Endothelial cell of umbilical vein (primary cell): ENCODE data around the gene ATRNL1. TPM values are rescaled to one million over a fixed set of nuclear protein-coding genes. Genes with fewer than 3 reads are reported as not detected.

Experiments
- BruUV-seq: library from RNA; stranded (reverse); fragments of 400-500 nt; replicated peaks from 2 replicates; lab custom pipeline; 2021; lab: Mats Ljungman, UMichigan
- CTCF ChIA-PET: fragments of 300-600, 350-600 bp; sonication (Branson Sonifier 250); formaldehyde crosslinking; loops from one replicate; lab custom pipeline; 2021; ENCODE audit warnings: antibody characterized with exemption, inconsistent platforms; lab: Charles Lee
- POLR2A ChIA-PET: fragments of 300-600, 350-600 bp; sonication (Branson Sonifier 250); formaldehyde crosslinking; loops from one replicate; lab custom pipeline; 2021; ENCODE audit warnings: antibody characterized with exemption, inconsistent platforms; lab: Charles Lee
- DNase-seq: peaks from one replicate; pipeline ENCODE4 v3.0.0-alpha.2; 2011; ENCODE audit warnings: low read depth, low spot score
- FAIRE-seq: peaks from 2 replicates; lab custom pipeline; 2011; peaks lifted over from hg19 to GRCh38; lab: Jason Lieb, UNC
- H2AFZ ChIP-seq: 2 replicates; pipeline ENCODE4 v1.6.0; 2012; ENCODE audit warnings: low read depth, low read length, control low read depth, inconsistent platforms
- H3K27ac ChIP-seq: 2 replicates; pipeline ENCODE4 v1.5.1; 2011; ENCODE audit warnings: low read depth, mild to moderate bottlenecking, control low read depth, low read length, moderate library complexity; ENCODE audit not compliant: insufficient read depth
- H3K27me3 ChIP-seq, 2 experiments: 2 replicates each; pipeline versions ENCODE4 v1.6.0 to v1.6.1; 2011; ENCODE audit warnings: low read length in 2 of 2, mixed read lengths in 1 of 2; ENCODE audit not compliant: control insufficient read depth in 2 of 2, insufficient read depth in 2 of 2
- H3K36me3 ChIP-seq, 2 experiments: 2 replicates in 1 of 2; 3 replicates in 1 of 2; pipeline ENCODE4 v1.5.1; 2011; ENCODE audit warnings: low read length in 2 of 2, mild to moderate bottlenecking in 1 of 2, moderate library complexity in 1 of 2; ENCODE audit not compliant: control insufficient read depth in 2 of 2, insufficient read depth in 2 of 2; ENCODE audit errors: extremely low read depth in 1 of 2
- H3K4me1 ChIP-seq: 3 replicates; pipeline ENCODE4 v1.5.1; 2011; ENCODE audit warnings: mild to moderate bottlenecking, low read length; ENCODE audit not compliant: control insufficient read depth, insufficient read depth; ENCODE audit errors: extremely low read depth
- H3K4me2 ChIP-seq: 2 replicates; pipeline ENCODE4 v1.6.1; 2011; ENCODE audit warnings: low read length, control low read depth, mixed read lengths; ENCODE audit not compliant: insufficient read depth
- H3K4me3 ChIP-seq, 3 experiments: fragments of 200-600 bp in 1 of 3; sonication (generic), shearing (Covaris generic) in 1 of 3; replicated peaks in 1 of 3; 2 replicates each; pipeline ENCODE4 v1.5.1; 2011 to 2016; ENCODE audit warnings: control low read depth in 3 of 3, low read length in 3 of 3, mild to moderate bottlenecking in 2 of 3, inconsistent platforms in 1 of 3, low read depth in 1 of 3, moderate library complexity in 1 of 3; ENCODE audit not compliant: insufficient read depth in 1 of 3
- H3K79me2 ChIP-seq: 2 replicates; pipeline ENCODE4 v1.6.0; 2012; ENCODE audit warnings: low read length, inconsistent platforms; ENCODE audit not compliant: control insufficient read depth, insufficient read depth
- H3K9ac ChIP-seq: replicated peaks from 2 replicates; pipeline ENCODE3; 2011; ENCODE audit warnings: low read length, control low read depth; ENCODE audit not compliant: insufficient read depth; ENCODE audit errors: extremely low read depth
- H3K9me1 ChIP-seq: replicated peaks from 3 replicates; pipeline ENCODE4 v1.6.0; 2011; ENCODE audit warnings: mild to moderate bottlenecking, low read length; ENCODE audit not compliant: control insufficient read depth, insufficient read depth; ENCODE audit errors: extremely low read depth
- H3K9me3 ChIP-seq: replicated peaks from 2 replicates; pipeline ENCODE4 v1.5.1; 2012; ENCODE audit warnings: low read length, inconsistent platforms; ENCODE audit not compliant: control insufficient read depth, insufficient read depth
- H4K20me1 ChIP-seq: replicated peaks from 2 replicates; pipeline ENCODE3; 2011; ENCODE audit warnings: mild to moderate bottlenecking, low read length; ENCODE audit not compliant: control insufficient read depth, insufficient read depth; ENCODE audit errors: extremely low read depth
- CTCF ChIP-seq, 2 donors: IDR thresholded peaks; 1 replicate in 1 of 2; 2 replicates in 1 of 2; pipeline ENCODE4 v1.5.1; 2011; ENCODE audit warnings: low read length in 2 of 2, mild to moderate bottlenecking in 2 of 2, moderate library complexity in 2 of 2, control low read depth in 1 of 2, inconsistent platforms in 1 of 2, low read depth in 1 of 2; ENCODE audit not compliant: insufficient read depth in 1 of 2; ENCODE audit errors: extremely low read depth in 1 of 2
- EZH2 ChIP-seq: IDR thresholded peaks from 2 replicates; pipeline ENCODE4 v1.6.1; 2012; ENCODE audit warnings: borderline replicate concordance, low read depth, mild to moderate bottlenecking, moderate library complexity, low read length, inconsistent platforms; ENCODE audit not compliant: severe bottlenecking
- FOS ChIP-seq: IDR thresholded peaks from 2 replicates; pipeline ENCODE4 v1.6.1; 2011; ENCODE audit warnings: mild to moderate bottlenecking, low read length, moderate library complexity, borderline replicate concordance; ENCODE audit not compliant: insufficient read depth
- GATA2 ChIP-seq: IDR thresholded peaks from 2 replicates; pipeline ENCODE4 v1.7.0; 2011; ENCODE audit warnings: low read depth, mild to moderate bottlenecking, moderate library complexity, mixed read lengths, low read length; ENCODE audit not compliant: insufficient read length, insufficient read depth
- JUN ChIP-seq: IDR thresholded peaks from 2 replicates; pipeline ENCODE4 v1.6.1; 2011; ENCODE audit warnings: borderline replicate concordance, low read depth; ENCODE audit not compliant: insufficient read length, insufficient read depth
- MAX ChIP-seq: IDR thresholded peaks from 2 replicates; pipeline ENCODE4 v1.6.1; 2011; ENCODE audit not compliant: insufficient read depth, insufficient read length
- MYC ChIP-seq: IDR thresholded peaks from one replicate; pipeline ENCODE4 v1.6.1; 2011; ENCODE audit warnings: mild to moderate bottlenecking, low read depth, low read length
- POLR2A ChIP-seq: IDR thresholded peaks from 2 replicates; pipeline ENCODE4 v1.6.1; 2012; ENCODE audit warnings: low read depth, mild to moderate bottlenecking, control low read depth, low read length
- POLR2AphosphoS5 ChIP-seq: IDR thresholded peaks from 2 replicates; pipeline ENCODE4 v1.6.1; 2012; ENCODE audit warnings: low read depth, mild to moderate bottlenecking, control low read depth, low read length, moderate library complexity; ENCODE audit not compliant: insufficient read depth
- dilution Hi-C: fragments of 300-500 bp; cut with MboI; formaldehyde crosslinking; loops from one replicate; pipeline ENCODE4 v1.15.0; 2019; ENCODE audit warnings: low sequenced_read_pairs; ENCODE audit not compliant: extremely low pct_ligation_motif_present
- intact Hi-C: fragments of 100-400 bp; cut with micrococcal nuclease; formaldehyde crosslinking; loops from one replicate; pipeline ENCODE4 v1.10.0; 2022
- polyA plus RNA-seq, 4 experiments: library from polyadenylated mRNA; depleted of rRNA in 3 of 4; stranded (reverse) in 3 of 4; unstranded in 1 of 4; fragments of >200 nt; gene quantifications; 2 replicates each; pipeline versions ENCODE4 v1.2.1 to v1.2.3, GENCODE V29; 2011 to 2012; ENCODE audit warnings: missing spikeins in 1 of 4
- total RNA-seq: library from RNA; stranded (reverse); gene quantifications from 2 replicates; pipeline ENCODE4 v1.2.3, GENCODE V29; 2021

The ATRNL1 gene
- total and polyA plus RNA-seq, 2 donors (not counting 3 experiments of a cell fraction or from before 2014, with no cell fraction given), result not detected

GRCh38 chr10:115052728-115053127 is 40.4 kb upstream of the ATRNL1 start:
- H3K36me3 ChIP-seq, result no peaks in the 10 kb centered on the region
- FAIRE-seq, result no peak

More at GRCh38 chr10:115052728-115053127, 40.4 kb upstream of the ATRNL1 start:
- Histone ChIP-seq H4K20me1 (no peaks in the 10 kb centered on the region), H3K9me3 (no peaks in the 10 kb centered on the region), H3K27ac (no peak overlapping the region), H3K9ac (no peak overlapping the region), H3K4me3 (no peak overlapping the region), H3K4me1 (no peaks in the 10 kb centered on the region), H3K9me1 (no peaks in the 10 kb centered on the region), H2AFZ (no peak overlapping the region), H3K4me2 (no peak overlapping the region), H3K27me3 (peaks cover under 1 to 2% of the 10 kb centered on the region in 2 experiments), H3K79me2 (no peaks in the 10 kb centered on the region)
- BruUV-seq, result no TSS peak
- dilution Hi-C loops, result no loop called here
- ChIA-PET CTCF (no interaction called here), POLR2A (no interaction called here)
- no peak for DNase-seq
- TF ChIP-seq POLR2A (no peak), CTCF (IDR thresholded peaks at IDR 0.05; ENCODE audit: extremely low read depth in 1 of 2, insufficient read depth in 1 of 2, low read depth in 1 of 2, low read length in 2 of 2) (no peak), JUN (no peak), POLR2AphosphoS5 (no peak), FOS (no peak), EZH2 (no peak), MAX (no peak), GATA2 (no peak), MYC (no peak)
- intact Hi-C loops, result no loop called here
